ENCODE measurements around the gene PLAAT1.

The PLAAT1 gene

DNA sequence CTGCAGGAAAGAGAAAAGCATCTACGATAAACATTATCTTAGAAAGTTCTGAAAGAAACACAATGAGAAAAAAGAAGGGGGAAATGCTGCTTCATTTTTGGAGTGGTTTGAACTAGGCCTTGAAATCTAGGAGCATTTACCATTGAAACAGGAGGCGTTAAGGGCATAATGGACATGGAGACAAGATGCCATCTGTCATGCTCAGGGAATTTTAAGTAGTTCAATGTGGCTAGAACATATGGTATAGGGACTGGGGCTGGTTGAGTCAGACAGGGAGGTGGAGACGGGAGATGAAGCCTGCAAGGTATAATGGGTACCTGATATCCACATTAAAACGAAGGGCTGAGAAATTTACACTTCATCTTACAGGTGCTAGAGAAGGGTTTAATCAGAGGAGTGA is 10.4 kb upstream of the PLAAT1 start:
- TF ChIP-seq NFIC (IDR thresholded peaks at IDR 0.05) = no peak
- no peak for TF ChIP-seq CEBPB (IDR thresholded peaks at IDR 0.05)
- TF ChIP-seq ZBTB7A (IDR thresholded peaks at IDR 0.05; ENCODE audit: low read depth) = no peak
- no peak for TF ChIP-seq FOXM1 (IDR thresholded peaks at IDR 0.05; ENCODE audit: borderline replicate concordance, low read depth)
- TF ChIP-seq, protein P1, sequence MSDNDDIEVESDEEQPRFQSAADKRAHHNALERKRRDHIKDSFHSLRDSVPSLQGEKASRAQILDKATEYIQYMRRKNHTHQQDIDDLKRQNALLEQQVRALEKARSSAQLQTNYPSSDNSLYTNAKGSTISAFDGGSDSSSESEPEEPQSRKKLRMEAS (IDR thresholded peaks at IDR 0.05) = no peak
- no peak for TF ChIP-seq CREB1 (IDR thresholded peaks at IDR 0.05; ENCODE audit: low read depth)
- TF ChIP-seq, protein P2, sequence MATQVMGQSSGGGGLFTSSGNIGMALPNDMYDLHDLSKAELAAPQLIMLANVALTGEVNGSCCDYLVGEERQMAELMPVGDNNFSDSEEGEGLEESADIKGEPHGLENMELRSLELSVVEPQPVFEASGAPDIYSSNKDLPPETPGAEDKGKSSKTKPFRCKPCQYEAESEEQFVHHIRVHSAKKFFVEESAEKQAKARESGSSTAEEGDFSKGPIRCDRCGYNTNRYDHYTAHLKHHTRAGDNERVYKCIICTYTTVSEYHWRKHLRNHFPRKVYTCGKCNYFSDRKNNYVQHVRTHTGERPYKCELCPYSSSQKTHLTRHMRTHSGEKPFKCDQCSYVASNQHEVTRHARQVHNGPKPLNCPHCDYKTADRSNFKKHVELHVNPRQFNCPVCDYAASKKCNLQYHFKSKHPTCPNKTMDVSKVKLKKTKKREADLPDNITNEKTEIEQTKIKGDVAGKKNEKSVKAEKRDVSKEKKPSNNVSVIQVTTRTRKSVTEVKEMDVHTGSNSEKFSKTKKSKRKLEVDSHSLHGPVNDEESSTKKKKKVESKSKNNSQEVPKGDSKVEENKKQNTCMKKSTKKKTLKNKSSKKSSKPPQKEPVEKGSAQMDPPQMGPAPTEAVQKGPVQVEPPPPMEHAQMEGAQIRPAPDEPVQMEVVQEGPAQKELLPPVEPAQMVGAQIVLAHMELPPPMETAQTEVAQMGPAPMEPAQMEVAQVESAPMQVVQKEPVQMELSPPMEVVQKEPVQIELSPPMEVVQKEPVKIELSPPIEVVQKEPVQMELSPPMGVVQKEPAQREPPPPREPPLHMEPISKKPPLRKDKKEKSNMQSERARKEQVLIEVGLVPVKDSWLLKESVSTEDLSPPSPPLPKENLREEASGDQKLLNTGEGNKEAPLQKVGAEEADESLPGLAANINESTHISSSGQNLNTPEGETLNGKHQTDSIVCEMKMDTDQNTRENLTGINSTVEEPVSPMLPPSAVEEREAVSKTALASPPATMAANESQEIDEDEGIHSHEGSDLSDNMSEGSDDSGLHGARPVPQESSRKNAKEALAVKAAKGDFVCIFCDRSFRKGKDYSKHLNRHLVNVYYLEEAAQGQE (IDR thresholded peaks at IDR 0.05; ENCODE audit: low read depth) = no peak
- TF ChIP-seq YY1 (IDR thresholded peaks at IDR 0.05; ENCODE audit: low read depth) = no peak
- no peak for TF ChIP-seq TCF12 (IDR thresholded peaks at IDR 0.05; ENCODE audit: low read depth)
- no peak for TF ChIP-seq TAF1 (IDR thresholded peaks at IDR 0.05; ENCODE audit: low read depth)
- TF ChIP-seq, protein P3, sequence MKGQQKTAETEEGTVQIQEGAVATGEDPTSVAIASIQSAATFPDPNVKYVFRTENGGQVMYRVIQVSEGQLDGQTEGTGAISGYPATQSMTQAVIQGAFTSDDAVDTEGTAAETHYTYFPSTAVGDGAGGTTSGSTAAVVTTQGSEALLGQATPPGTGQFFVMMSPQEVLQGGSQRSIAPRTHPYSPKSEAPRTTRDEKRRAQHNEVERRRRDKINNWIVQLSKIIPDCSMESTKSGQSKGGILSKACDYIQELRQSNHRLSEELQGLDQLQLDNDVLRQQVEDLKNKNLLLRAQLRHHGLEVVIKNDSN (IDR thresholded peaks at IDR 0.05) = no peak
- TF ChIP-seq TEAD4 (IDR thresholded peaks at IDR 0.05) = no peak
- TF ChIP-seq EP300 (IDR thresholded peaks at IDR 0.05; ENCODE audit: borderline replicate concordance) = no peak
- no peak for TF ChIP-seq EGR1 (IDR thresholded peaks at IDR 0.05)
- TF ChIP-seq RAD21 (IDR thresholded peaks at IDR 0.05; ENCODE audit: low read depth) = no peak

DNA sequence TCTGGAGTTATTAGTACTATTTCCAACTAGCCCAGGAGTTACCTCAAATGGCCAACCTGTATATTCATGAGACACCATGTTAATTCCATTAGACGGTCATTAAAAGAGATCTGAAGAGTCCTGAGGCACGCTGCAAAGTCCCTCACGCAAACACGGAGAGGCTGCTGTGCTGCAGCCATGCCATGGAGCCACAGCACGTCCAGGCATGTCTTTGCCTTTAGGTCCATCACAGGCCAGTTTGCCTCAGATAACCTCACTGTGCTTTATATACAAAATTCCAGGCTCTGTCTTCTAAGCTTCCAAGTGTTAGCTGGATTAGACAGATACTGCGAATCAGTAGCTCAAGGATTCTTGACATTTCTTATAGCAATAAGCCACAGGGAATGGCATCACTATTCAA is 9.8 kb upstream of the PLAAT1 start:
- no peak for TF ChIP-seq EGR1 (IDR thresholded peaks at IDR 0.05)
- TF ChIP-seq, protein P1 (IDR thresholded peaks at IDR 0.05) = no peak
- TF ChIP-seq TCF12 (IDR thresholded peaks at IDR 0.05; ENCODE audit: low read depth) = no peak
- no peak for TF ChIP-seq NFIC (IDR thresholded peaks at IDR 0.05)
- TF ChIP-seq CEBPB (IDR thresholded peaks at IDR 0.05) = no peak
- no peak for TF ChIP-seq FOXM1 (IDR thresholded peaks at IDR 0.05; ENCODE audit: borderline replicate concordance, low read depth)
- no peak for TF ChIP-seq YY1 (IDR thresholded peaks at IDR 0.05; ENCODE audit: low read depth)
- no peak for TF ChIP-seq TAF1 (IDR thresholded peaks at IDR 0.05; ENCODE audit: low read depth)
- TF ChIP-seq TEAD4 (IDR thresholded peaks at IDR 0.05) = no peak
- TF ChIP-seq EP300 (IDR thresholded peaks at IDR 0.05; ENCODE audit: borderline replicate concordance) = no peak
- TF ChIP-seq, protein P2 (IDR thresholded peaks at IDR 0.05; ENCODE audit: low read depth) = no peak
- TF ChIP-seq CREB1 (IDR thresholded peaks at IDR 0.05; ENCODE audit: low read depth) = no peak
- TF ChIP-seq ZBTB7A (IDR thresholded peaks at IDR 0.05; ENCODE audit: low read depth) = no peak

DNA sequence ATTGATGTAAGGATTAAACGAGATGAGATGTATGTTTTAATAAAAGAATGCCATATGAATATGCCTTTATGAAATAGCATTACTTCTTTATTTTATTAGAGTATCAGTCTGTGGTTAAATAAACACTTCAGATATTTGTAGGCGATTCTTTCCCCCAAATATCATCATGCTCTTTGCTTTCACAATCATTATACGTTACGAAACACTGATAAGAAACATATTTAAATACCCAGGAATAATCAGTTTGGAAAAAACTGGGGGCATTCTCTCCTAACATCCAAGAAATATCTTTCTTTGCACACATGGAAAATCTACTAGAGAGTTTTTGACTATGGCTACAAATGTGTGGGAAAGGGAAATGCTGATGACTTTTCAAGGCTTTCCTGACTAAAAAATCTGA is 4.4 kb upstream of the PLAAT1 start:
- TF ChIP-seq TEAD4 (IDR thresholded peaks at IDR 0.05) = no peak
- TF ChIP-seq CEBPB (IDR thresholded peaks at IDR 0.05) = no peak
- TF ChIP-seq TAF1 (IDR thresholded peaks at IDR 0.05; ENCODE audit: low read depth) = no peak
- TF ChIP-seq RAD21 (IDR thresholded peaks at IDR 0.05; ENCODE audit: low read depth) = no peak
- no peak for TF ChIP-seq YY1 (IDR thresholded peaks at IDR 0.05; ENCODE audit: low read depth)
- TF ChIP-seq ZBTB7A (IDR thresholded peaks at IDR 0.05; ENCODE audit: low read depth) = no peak
- TF ChIP-seq, protein P3 (IDR thresholded peaks at IDR 0.05) = no peak

DNA sequence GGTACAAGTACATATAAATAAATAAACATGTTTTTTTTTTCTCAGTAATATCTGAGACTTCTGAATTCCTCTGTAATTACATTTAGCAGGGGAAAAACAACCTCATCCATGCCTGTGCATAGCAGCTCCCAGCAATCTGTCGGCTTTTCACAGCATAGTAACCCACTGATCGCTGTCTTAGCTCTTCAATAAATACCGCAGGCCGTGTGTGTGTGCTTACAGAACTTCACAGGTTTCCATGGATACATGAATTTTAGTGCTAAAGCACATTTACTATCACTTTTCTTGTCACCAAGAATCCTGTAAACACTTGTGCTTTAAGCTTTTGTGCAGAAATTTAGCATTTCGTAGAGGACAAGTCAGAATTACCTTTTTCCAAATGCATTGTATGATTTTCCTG is 4.0 kb upstream of the PLAAT1 start:
- no peak for TF ChIP-seq CREB1 (IDR thresholded peaks at IDR 0.05; ENCODE audit: low read depth)
- no peak for TF ChIP-seq NFIC (IDR thresholded peaks at IDR 0.05)
- TF ChIP-seq TCF12 (IDR thresholded peaks at IDR 0.05; ENCODE audit: low read depth) = no peak
- TF ChIP-seq RAD21 (IDR thresholded peaks at IDR 0.05; ENCODE audit: low read depth) = no peak
- no peak for TF ChIP-seq TAF1 (IDR thresholded peaks at IDR 0.05; ENCODE audit: low read depth)

DNA sequence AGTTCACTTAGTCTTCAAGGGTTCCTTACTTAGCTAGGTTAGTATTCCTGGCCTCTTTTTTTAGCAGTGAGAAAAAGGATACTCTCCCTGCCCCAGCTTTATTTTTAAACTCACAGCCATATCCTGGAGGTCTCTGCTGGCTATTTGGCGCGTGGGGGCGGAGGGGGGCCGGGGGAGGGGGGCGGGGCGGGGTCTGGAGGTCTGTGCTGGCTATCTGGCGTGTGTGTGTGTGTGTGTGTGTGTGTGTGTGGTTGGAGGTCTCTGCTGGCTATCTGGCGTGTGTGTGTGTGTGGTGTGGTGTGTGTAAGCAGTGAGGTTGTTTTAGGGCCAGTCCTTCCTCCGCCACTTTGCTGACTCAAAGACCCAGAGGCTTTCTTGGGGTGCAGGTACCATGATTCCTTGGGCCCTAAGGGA is 579 bp upstream of the PLAAT1 start:
- TF ChIP-seq, protein P3 (IDR thresholded peaks at IDR 0.05) = no peak
- TF ChIP-seq RAD21 (IDR thresholded peaks at IDR 0.05; ENCODE audit: low read depth) (no peak), CEBPB (IDR thresholded peaks at IDR 0.05) (no peak), FOXM1 (IDR thresholded peaks at IDR 0.05; ENCODE audit: borderline replicate concordance, low read depth) (no peak), TCF12 (IDR thresholded peaks at IDR 0.05; ENCODE audit: low read depth) (no peak), EP300 (IDR thresholded peaks at IDR 0.05; ENCODE audit: borderline replicate concordance) (no peak), TAF1 (IDR thresholded peaks at IDR 0.05; ENCODE audit: low read depth) (no peak), ZBTB7A (IDR thresholded peaks at IDR 0.05; ENCODE audit: low read depth) (no peak), TEAD4 (IDR thresholded peaks at IDR 0.05) (no peak), CREB1 (IDR thresholded peaks at IDR 0.05; ENCODE audit: low read depth) (no peak), EGR1 (IDR thresholded peaks at IDR 0.05) (no peak), NFIC (IDR thresholded peaks at IDR 0.05) (no peak), YY1 (IDR thresholded peaks at IDR 0.05; ENCODE audit: low read depth) (no peak)
- TF ChIP-seq, protein P2 (IDR thresholded peaks at IDR 0.05; ENCODE audit: low read depth) = no peak
